ENCODE results near the gene MRI1.

MRI1 gene

DNA sequence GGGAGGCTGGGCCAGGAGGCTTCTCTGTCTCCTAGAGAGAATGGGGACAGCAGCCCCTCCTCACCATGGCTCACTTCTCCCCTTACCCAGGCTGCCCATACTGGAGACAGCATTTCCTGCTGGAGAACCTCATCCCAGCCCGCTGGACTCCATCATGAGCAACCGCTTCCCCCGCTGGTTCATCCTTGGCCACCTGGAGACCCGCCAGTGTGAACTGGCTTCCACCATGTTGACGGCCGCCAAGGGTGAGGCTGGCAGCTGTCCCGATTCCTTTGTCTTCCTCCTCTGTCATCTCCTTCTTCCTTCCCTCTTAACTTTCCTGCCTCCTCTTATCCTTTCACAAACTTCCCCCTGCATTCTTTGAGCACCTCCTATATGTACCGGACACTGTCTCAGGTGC, 58.9 kb downstream of the MRI1 start:
- no peaks in the 10 kb centered on the region for H3K79me2 ChIP-seq (ENCODE audit: insufficient read depth, low read length)

More for the DNA sequence above, 58.9 kb downstream of the MRI1 start:
- no peaks in the 10 kb centered on the region for H3F3A ChIP-seq (ENCODE audit: insufficient read depth)
- no peak overlapping the region for H3K4me2 ChIP-seq (ENCODE audit: low read depth, low read length, poor library complexity, severe bottlenecking)
- H3K27ac ChIP-seq (ENCODE audit: low read depth, low read length), result no peak overlapping the region
- H3K36me3 ChIP-seq (ENCODE audit: low read length), result no peaks in the 10 kb centered on the region
- no peaks in the 10 kb centered on the region for H4K20me1 ChIP-seq (ENCODE audit: low read depth, low read length)
- no peak overlapping the region for H3K4me3 ChIP-seq (ENCODE audit: insufficient read depth, low read length, poor library complexity, severe bottlenecking)
- H3K9me2 ChIP-seq (replicated peaks; ENCODE audit: insufficient read depth, low read length), result no peaks in the 10 kb centered on the region
- H2AFZ ChIP-seq (ENCODE audit: low read depth, low read length, severe bottlenecking), result no peak overlapping the region
- no peak overlapping the region for H3K9ac ChIP-seq (ENCODE audit: low read length)
- no peaks in the 10 kb centered on the region for H3K9me3 ChIP-seq (ENCODE audit: insufficient read depth, low read length)
- no peaks in the 10 kb centered on the region for H3K27me3 ChIP-seq (ENCODE audit: low read length)
- no peak for TF ChIP-seq CTCF (IDR thresholded peaks at IDR 0.05; ENCODE audit: insufficient read depth, low read length, poor library complexity, severe bottlenecking)
- TF ChIP-seq EZH2phosphoT487 (conservative IDR thresholded peaks at IDR 0.05; ENCODE audit: low read length), result no peak
